ENCODE data around the gene TSR3.

The TSR3 gene

DNA sequence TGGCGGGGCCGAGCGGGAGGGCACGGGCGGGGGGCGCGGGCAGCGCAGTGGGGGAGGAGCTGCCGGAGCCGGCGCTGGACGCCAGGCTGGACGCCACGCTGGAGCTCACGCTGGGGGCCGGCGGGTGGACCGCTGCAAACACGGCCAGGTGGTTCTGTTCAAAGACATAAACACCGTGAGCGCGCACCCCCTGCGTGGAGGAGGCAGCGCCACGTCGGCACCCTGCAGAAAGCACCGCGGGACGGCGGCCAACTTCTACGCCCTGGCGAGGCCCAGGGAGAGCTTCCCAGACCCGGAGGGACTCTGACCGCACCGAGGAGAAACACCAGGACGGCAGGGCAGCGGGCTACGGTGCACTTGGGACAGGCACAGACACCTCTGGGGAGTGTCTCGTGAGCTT lies 33.6 kb upstream of the TSR3 start:
- TF ChIP-seq CTCF (IDR thresholded peaks at IDR 0.05; ENCODE audit: control insufficient read depth, insufficient read depth, low read depth, low read length, missing control alignments) = no peak
- no peak for DNase-seq (ENCODE audit: low read depth)
- H3K4me3 ChIP-seq (ENCODE audit: control insufficient read depth, low read depth, low read length) = no peak overlapping the region

- no peak for DNase-seq (ENCODE audit: low read depth)
- no peak overlapping the region for H3K4me3 ChIP-seq (ENCODE audit: control insufficient read depth, low read depth, low read length)
- no peak for TF ChIP-seq CTCF (IDR thresholded peaks at IDR 0.05; ENCODE audit: control insufficient read depth, insufficient read depth, low read depth, low read length, missing control alignments)
Measured at GRCh38 chr16:1383556-1383955, 31.9 kb upstream of the TSR3 start.

DNA sequence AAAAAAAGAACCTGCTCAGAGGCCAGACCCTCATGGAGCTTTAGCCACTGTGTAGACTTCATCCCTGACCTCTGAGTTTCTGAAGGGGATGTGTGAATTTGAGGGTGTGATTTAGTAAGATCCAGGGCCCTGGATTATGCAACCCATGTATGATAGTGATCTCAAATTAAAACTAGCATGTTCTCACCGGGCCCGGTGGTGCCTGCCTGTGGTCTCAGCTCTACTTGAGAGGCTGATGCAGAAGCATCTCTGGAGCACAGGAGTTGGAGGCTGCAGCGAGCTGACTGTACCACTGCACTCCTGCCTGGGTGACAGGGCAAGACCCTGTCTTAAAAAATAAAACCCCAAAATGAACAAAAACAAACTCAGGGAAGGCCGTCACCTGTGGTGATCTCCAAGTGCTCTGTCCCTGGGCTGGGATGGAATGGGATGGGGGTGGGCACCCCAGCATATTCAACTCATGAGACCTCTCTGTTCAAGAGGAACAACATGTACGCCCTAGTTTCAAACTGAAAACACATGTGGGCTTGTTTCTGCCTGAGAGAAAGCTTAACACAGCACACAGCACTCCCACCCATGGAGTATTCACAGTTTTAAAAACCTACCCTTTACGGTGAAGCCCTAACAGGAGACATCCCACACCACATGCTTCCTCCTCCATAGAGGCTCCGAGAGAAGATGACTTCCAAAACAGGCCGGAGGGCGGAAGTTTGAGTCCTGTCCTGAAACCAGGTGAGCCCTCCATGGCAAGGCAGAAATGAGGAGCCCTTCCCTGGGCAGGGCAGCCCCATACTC lies 30.1 kb upstream of the TSR3 start:
- TF ChIP-seq CTCF (IDR thresholded peaks at IDR 0.05; ENCODE audit: control insufficient read depth, insufficient read depth, low read depth, low read length, missing control alignments) = no peak
- no peak for DNase-seq (ENCODE audit: low read depth)
- H3K4me3 ChIP-seq (ENCODE audit: control insufficient read depth, low read depth, low read length) = no peak overlapping the region

DNA sequence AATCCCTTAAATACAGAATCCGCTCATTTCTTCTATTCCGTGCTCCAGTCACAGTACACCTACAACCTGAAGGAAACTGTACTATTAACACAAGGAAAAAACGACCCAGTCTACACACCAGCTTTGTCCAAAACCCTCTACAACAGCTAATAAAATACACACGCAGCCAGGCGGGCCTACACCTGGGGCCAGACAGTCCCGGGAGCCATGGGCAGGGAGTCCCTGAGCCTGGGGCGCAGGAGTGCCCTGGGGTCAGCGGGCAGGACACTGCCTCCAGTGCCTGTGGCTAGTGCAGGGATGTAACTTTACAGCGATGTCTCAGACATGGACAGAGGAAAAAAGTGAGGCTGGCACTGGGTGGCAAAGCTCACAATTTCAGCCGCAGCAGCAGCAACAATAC lies 28.5 kb upstream of the TSR3 start:
- H3K4me3 ChIP-seq (ENCODE audit: control insufficient read depth, low read depth, low read length) = no peak overlapping the region
- no peak for DNase-seq (ENCODE audit: low read depth)
- no peak for TF ChIP-seq CTCF (IDR thresholded peaks at IDR 0.05; ENCODE audit: control insufficient read depth, insufficient read depth, low read depth, low read length, missing control alignments)

DNA sequence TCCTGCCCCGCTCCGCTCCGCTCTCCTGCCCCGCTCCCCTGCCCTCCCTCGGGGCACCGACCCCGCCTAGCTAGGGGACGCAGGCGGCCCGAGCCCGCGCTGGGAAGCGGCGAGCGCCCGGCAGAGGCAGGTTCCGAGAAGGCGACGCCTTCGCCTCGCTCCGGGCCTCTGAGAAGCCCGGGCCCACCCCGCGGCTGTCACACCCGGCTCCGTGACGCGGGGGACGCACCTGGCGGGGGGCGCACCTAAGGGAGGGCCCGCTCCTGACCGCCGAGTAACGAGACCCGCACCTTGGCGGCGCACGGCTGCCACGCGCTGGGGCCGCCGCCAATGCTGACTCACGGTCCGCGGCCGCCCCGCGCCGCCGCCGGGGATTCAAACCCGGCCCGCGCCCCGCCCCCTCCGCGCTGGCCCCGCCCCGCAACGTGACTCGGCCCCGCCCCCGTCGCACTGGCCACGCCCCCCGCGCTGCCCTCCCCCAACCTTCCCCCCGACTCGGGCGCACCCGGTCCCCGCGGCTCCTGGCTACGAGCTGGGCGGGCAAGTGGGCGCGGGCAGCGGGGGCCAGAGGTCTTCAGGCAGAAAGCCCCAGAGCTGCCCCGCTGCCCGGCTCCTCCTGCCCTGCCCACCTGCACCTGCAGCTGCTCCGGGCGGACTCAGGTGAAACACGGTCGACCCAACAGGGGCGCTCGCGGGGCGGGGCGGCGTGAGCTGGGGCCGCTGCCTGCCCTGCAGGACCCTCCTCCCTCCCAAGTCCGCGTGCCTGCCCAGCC lies 27.8 kb upstream of the TSR3 start:
- DNase-seq (ENCODE audit: low read depth) = no peak
- no peak for TF ChIP-seq CTCF (IDR thresholded peaks at IDR 0.05; ENCODE audit: control insufficient read depth, insufficient read depth, low read depth, low read length, missing control alignments)

GRCh38 chr16:1378804-1379303 lies 27.2 kb upstream of the TSR3 start:
- peak; percentile 24 for DNase-seq (ENCODE audit: low read depth)
- H3K4me3 ChIP-seq (ENCODE audit: control insufficient read depth, low read depth, low read length) = peak overlapping the region; percentile 45
- no peak for TF ChIP-seq CTCF (IDR thresholded peaks at IDR 0.05; ENCODE audit: control insufficient read depth, insufficient read depth, low read depth, low read length, missing control alignments)

More for the DNA sequence above, 27.8 kb upstream of the TSR3 start:
- H3K4me3 ChIP-seq (ENCODE audit: control insufficient read depth, low read depth, low read length) = peak overlapping the region; percentile 45
